DOHH2 (cell line): ENCODE results near the gene CEP44.

Experiments
- CTCF ChIP-seq: fragments of 200-600 bp; sonication (generic); IDR thresholded peaks from one replicate; pipeline ENCODE4 v1.5.1; 2014; ENCODE audit warnings: antibody characterized with exemption, mild to moderate bottlenecking, low read depth, low read length; ENCODE audit not compliant: poor library complexity, severe bottlenecking
- EZH2phosphoT487 ChIP-seq: fragments of 200-600 bp; sonication (generic); IDR thresholded peaks from 2 replicates; pipeline ENCODE4 v1.6.1; 2017; ENCODE audit warnings: borderline replicate concordance, mild to moderate bottlenecking, antibody characterized with exemption, low read length, moderate library complexity, mixed read lengths

GRCh38 chr4:174307694-174308093 is 24.0 kb downstream of the CEP44 start:
- TF ChIP-seq CTCF (no peak), EZH2phosphoT487 (no peak)
